ENCODE measurements around the gene MAML3.

GRCh38 chr4:139682309-139682708 is 471.7 kb downstream of the MAML3 start:
- TF ChIP-seq GATA2 (IDR thresholded peaks at IDR 0.05; ENCODE audit: low read depth, low read length): no peak
- no peak for TF ChIP-seq GATA3 (IDR thresholded peaks at IDR 0.05; ENCODE audit: low read depth, low read length)
